IMR-90 (cell line): ENCODE results near the gene TSPAN33.

Experiments
- CEBPB ChIP-seq: IDR thresholded peaks from 2 replicates; pipeline ENCODE4 v1.6.1; 2012; ENCODE audit warnings: low read depth, low read length, improper control_type of control experiment
- CTCF ChIP-seq: conservative IDR thresholded peaks from 2 replicates; pipeline ENCODE4 v1.5.1; 2012; ENCODE audit warnings: mild to moderate bottlenecking, low read depth, low read length, improper control_type of control experiment
- MAFK ChIP-seq: IDR thresholded peaks from 2 replicates; pipeline ENCODE4 v1.6.1; 2012; ENCODE audit warnings: low read depth, low read length, improper control_type of control experiment
- POLR2A ChIP-seq: IDR thresholded peaks from 2 replicates; pipeline ENCODE4 v1.6.1; 2012; ENCODE audit warnings: mild to moderate bottlenecking, low read depth, low read length
- RAD21 ChIP-seq: IDR thresholded peaks from 2 replicates; pipeline ENCODE4 v1.6.1; 2012; ENCODE audit warnings: low read length, improper control_type of control experiment
- RFX5 ChIP-seq: IDR thresholded peaks from 2 replicates; pipeline ENCODE4 v1.8.0; 2012; ENCODE audit warnings: low read depth, mild to moderate bottlenecking, low read length, moderate library complexity
- USF2 ChIP-seq: fragments of 150-350 bp; IDR thresholded peaks from 2 replicates; pipeline ENCODE4 v1.6.1; 2017; ENCODE audit warnings: mild to moderate bottlenecking, antibody characterized with exemption, low read length, low read depth

GRCh38 chr7:129188892-129189660, 44.6 kb downstream of the TSPAN33 start:
- no peak for TF ChIP-seq CTCF
- no peak for TF ChIP-seq USF2
- TF ChIP-seq MAFK, result 0 out of 2 replicates have a peak, but pooled peaks have one; percentile 13
- no peak for TF ChIP-seq CEBPB
- TF ChIP-seq POLR2A, result no peak
- no peak for TF ChIP-seq RFX5
- TF ChIP-seq RAD21, result no peak
